AG09309 (cell line): ENCODE measurements around the gene CACNA1B.

Experiments
- DNase-seq: peaks from one replicate; pipeline ENCODE4 v3.0.0-alpha.2; 2010; ENCODE audit warnings: low read depth
- H3K4me3 ChIP-seq: 2 replicates; pipeline ENCODE4 v1.5.1; 2011; ENCODE audit warnings: mild to moderate bottlenecking, low read depth, low read length, moderate library complexity; ENCODE audit not compliant: control insufficient read depth
- TF ChIP-seq, protein P1 (sequence below): IDR thresholded peaks from 2 replicates; pipeline ENCODE4 v1.5.1; 2011; ENCODE audit warnings: mild to moderate bottlenecking, low read depth, low read length, inconsistent platforms; ENCODE audit not compliant: insufficient read depth, control insufficient read depth; ENCODE audit errors: missing control alignments

CACNA1B gene

DNA sequence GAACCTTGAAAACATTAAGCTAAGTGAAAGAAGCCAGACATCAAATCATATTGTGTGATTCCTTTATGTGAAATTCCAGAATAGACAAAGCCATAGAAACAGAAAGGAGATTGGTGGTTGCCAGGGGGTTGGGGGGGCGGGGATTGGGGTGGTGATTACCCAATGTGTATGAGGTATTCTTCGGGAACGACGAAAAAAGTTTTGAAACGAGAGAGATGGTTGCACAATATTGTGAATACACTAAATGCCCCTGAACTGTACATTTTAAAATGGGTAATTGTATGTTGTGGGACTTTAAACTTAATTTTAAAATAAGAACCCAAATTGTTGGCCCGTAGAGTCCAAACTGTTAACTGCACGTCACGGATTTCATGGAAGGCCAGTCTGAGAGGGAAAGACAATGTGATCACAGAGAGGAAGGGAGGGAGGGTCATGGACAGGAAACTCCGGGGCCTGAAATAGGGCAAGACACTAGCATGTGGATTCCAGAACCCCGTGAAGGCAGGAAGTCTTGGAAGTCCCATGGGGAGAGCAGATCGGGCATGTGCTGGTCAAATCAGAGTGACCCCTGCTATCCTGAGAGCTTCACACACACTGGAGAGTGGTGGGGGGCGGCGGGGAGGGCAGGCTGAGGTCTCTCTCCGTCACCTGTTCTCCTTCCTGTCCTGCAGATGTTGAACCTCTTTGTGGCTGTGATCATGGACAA, 218.4 kb downstream of the CACNA1B start:
- TF ChIP-seq, protein P1, sequence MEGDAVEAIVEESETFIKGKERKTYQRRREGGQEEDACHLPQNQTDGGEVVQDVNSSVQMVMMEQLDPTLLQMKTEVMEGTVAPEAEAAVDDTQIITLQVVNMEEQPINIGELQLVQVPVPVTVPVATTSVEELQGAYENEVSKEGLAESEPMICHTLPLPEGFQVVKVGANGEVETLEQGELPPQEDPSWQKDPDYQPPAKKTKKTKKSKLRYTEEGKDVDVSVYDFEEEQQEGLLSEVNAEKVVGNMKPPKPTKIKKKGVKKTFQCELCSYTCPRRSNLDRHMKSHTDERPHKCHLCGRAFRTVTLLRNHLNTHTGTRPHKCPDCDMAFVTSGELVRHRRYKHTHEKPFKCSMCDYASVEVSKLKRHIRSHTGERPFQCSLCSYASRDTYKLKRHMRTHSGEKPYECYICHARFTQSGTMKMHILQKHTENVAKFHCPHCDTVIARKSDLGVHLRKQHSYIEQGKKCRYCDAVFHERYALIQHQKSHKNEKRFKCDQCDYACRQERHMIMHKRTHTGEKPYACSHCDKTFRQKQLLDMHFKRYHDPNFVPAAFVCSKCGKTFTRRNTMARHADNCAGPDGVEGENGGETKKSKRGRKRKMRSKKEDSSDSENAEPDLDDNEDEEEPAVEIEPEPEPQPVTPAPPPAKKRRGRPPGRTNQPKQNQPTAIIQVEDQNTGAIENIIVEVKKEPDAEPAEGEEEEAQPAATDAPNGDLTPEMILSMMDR: no peak
- no peak for DNase-seq
- no peak overlapping the region for H3K4me3 ChIP-seq

DNA sequence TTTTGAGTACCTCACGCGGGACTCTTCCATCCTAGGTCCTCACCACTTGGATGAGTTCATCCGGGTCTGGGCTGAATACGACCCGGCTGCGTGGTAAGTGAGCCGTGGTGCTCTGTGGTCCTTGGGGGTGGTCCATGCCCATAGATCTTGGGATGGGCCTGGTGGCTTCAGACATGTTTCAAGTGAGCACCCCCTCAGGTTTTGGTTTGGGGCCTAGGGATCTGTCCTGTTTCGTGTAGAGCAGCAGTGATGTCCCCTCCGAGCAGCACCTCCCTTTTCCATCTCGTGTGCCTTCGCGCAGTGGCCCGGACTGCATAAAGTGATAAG, 218.9 kb downstream of the CACNA1B start:
- no peak for DNase-seq
- TF ChIP-seq, protein P1: no peak
- H3K4me3 ChIP-seq: no peak overlapping the region

DNA sequence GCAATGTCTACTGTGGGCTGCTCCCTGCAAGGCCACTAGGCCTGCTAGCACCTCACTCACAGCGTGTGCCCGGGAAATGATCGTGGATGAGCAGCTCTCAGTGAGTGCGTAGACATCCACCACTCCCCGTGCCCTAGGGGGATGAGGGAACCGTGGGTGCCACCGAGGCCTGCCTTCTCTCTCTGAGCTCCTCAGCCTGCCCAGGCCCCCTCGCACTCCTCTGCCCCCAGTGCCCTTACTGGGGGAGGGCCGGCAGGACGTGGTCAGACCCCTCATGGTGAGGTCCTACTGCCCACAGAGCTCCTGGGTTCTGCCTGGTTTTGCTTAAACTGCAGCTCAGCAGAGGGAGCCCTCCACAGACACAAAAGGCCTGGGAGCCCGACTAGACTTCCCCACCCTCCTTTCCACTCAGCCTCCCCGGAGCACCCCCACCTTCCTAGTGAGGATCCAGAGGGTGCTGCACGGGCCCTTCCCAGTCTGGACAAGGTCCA, 220.0 kb downstream of the CACNA1B start:
- TF ChIP-seq, protein P1: no peak
- no peak overlapping the region for H3K4me3 ChIP-seq
- no peak for DNase-seq

DNA sequence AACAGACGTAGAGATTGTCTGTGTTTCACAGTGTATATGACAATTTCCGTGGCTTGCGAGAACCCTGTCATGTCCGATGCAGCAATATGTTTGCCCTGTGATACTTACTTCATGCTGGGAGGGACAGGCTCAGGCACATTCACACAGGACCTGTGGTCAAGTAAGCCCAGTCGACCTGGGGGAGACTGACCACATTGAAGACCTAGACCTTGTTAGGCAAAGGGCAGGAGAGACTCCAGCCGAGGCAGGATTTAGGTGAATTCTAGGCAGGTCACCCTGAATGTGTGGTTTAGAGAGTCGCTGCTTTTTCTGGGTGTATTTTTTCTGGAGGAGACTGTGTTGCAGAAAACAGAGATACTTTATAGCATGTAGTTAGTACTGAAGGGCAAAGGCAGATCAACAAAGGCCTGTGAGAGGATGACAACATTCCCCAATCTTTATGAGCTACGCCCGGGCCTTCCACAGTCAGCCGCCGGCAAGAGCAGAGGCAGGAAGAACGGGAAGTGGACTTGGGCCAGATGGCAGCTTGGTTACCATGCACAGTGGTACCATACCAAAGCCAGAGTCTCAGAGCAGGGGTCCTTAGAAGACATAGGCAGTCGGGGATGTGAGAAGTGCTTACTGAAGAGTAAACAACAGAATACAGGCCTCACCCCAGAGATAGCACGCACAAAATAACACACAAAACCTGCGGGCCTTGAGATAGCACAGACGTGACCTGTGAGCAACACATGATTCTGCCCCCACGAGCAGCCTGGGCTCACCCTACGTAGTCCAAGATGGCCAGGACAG, 220.7 kb downstream of the CACNA1B start:
- H3K4me3 ChIP-seq: no peak overlapping the region
- DNase-seq: no peak
- TF ChIP-seq, protein P1: no peak

DNA sequence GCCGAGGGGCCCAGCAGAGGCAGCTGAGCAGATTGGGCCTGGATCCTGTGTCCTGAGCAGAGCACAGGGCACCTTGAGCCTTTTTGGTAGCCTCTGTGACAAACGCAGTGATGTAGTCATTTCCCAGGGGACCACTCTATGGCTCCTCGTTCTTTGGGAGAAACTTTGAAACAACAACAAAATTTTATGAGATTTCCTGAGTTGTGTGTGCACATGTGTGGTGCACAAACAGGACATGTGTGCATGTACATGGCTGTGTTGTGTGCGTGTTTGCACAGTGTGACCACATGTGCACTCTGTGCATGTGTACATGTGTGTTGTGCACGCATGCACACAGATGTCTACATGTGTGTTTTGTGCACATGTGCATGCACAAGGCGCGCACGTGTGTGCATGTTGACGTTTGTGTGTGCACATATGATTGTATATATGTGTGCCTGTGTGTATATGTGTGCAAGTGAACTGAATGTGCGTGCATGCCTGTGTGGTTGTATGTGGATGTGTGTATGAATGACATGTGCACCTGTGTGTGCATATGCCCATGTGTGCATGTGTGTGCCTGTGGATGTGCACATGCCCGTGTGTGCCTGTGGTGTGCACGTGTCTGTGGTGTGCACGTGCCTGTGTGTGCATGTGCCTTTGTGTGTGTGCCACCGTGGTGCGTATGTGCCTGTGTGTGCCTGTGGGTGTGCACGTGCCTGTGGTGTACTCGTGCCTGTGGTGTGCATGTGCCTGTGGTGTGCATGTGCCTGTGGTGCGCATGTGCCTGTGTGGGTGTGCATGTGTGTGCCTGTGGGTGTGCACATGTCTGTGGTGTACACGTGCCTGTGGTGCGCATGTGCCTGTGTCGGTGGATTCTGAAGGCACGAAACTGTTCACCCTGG, 221.6 kb downstream of the CACNA1B start:
- DNase-seq: no peak
- TF ChIP-seq, protein P1: no peak
- H3K4me3 ChIP-seq: no peak overlapping the region

DNA sequence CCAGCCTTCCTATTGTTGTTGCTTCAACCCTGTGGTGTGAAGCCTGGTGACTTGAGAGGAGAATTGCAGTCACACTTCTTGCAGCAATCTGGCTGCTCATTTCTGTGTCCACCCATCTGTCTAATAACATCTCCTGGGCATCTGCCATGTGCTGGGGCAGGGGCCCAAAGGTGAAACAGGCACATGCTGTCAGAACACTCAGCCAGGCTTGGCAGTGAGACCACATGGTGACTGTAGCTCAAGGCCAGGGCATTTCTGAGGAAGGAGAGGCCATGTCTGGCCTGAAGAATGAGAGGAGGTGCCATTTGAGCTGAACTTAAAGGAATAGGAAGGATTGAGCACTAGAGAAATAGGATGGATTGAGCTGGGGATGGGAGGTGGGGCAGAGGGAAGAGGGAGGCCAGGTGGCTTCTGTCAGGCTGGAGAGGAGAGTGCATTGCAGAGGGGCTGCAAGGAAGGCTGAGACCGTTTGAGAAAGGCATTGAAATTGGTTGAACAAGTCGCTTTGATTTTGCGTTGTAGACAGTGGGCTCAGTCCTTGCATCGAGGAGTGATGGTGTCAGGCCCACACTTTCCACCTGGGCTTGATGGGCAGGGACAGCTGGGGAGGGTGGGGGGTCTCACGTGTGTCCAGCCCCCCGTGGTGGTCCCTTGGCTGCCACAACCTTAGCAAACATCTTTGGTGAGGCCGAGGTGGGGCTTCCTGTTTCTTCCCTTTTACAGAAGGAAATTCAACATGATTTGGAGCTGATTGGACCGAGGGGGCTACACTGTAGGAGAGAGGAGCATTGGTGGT, 222.4 kb downstream of the CACNA1B start:
- TF ChIP-seq, protein P1: no peak
- H3K4me3 ChIP-seq: no peak overlapping the region
- no peak for DNase-seq
